GM19324 (cell line): ENCODE measurements around the gene RAMP3.
"Not testable (repeated sequence)": the region's sequence is repeated elsewhere in the genome, so short reads cannot be mapped to it uniquely, and the experiment has no call there.

Source experiments
- ATAC-seq: cut with Tn5 transposase; IDR thresholded peaks from one replicate; pipeline ENCODE4 v1.9.1; 2021; ENCODE audit warnings: mild to moderate bottlenecking, moderate library complexity; ENCODE audit not compliant: unreplicated experiment, low FRiP score

The RAMP3 gene

GRCh38 chr7:45157653-45158401, at the start of gene RAMP3:
Gene RAMP3, plus strand, starts transcription at chr7:45157791. Its CDS starts 38 bp downstream, at chr7:45157829.
- no peak for ATAC-seq

DNA sequence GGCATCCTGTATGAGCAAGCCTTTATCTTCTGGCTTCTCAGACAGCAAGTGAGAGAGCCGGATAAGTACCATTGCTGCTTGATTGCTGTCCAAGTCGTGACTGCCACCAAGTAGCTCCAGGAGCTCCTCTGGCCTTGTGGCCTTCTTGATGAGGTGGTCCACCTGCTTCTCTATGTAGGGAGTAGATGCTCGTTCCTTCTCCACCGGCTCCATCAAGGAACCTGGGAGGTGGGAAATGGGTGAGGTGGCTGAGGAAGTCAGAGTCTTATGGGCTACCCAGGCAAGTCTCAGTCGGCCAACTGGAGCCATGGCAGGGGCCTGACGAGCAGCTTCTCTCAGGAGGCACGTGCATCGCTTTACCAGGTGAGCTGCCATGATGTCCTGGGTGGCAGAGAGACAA, 48.7 kb upstream of the RAMP3 start:
- ATAC-seq: no peak

DNA sequence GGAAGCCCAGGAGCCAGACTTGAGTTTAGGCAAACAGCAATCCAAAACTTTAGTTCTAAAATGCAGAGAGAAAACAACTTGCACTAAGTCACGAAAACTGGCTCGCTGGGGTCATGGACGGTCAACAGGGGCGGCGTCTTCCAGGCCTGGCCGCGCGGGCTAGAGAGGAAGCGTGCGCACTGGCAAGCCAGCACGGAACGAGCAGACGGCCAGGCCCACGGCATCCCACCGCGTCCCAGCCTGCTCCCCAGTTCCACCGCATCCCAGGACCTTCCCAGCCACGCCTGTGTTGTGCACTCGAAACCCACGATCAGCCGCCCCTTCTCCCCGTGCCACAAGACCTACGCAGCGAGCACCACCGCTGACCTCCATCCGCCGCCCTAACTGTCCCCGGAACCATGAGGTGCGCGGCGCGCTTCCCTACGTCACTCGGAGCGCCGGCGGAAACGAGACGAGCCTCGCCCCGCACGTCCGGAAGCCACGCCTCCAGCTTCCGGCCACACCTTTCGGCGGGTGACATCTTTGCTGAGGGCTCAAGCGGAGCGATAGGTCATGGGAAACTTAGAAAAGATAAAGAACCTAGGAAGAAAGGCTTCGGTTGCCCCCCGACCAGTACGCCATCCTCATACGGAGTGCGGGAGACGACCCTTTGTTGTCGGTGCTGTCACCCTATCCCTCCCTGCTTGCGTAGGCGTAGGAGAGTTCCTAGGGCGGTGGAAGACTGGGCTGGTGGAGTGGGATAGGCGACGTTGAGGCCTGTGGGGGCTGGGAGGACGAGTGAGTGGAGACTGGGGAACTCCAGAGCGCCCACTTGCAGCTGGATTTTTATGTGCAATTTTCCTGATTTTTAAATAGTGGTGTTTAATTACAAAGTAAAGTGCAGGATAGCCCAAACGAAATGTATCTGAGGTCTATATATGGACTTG, 46.0 kb upstream of the RAMP3 start, which contains the start of gene TBRG4:
Gene TBRG4 (minus strand): TSS at position 400 of the 926 bp plus-strand sequence. CDS start 2,460 bp downstream, outside the sequence.
- peak; percentile 96 for ATAC-seq

DNA sequence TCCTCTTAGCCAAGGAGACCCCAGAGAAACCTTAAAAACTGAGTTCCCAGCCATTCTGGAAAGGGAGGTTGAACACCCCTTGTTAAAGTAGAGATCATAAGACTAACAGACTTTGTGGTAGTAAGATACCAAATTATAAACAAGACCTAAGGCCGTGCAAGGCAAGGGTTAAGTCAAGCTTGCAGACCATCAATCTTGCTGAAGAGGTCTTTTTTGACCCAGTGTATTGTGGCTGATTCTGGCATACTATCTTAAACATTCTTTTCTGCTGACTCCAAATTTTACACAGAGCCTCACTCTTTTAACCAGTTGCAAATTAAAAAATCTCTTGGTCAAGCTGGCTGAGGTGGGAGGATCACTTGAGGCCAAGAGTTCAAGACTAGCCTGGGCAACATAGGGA, 44.9 kb upstream of the RAMP3 start:
- ATAC-seq: no peak

DNA sequence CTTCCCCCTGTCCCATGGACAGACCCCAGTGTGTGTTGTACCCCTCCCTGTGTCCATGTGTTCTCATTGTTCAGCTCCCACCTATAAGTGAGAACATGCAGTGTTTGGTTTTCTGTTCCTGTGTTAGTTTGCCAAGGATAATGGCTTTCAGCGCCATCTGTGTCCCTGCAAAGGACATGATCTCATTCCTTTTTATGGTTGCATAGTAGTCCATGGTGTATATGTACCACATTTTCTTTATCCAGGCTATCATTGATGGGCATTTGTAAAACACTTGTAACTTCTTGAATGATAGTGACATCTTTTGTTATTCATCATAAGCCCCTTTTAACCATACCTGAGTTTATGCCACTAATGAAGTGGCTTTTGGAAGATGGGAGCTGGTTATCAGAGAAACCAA, 43.3 kb upstream of the RAMP3 start:
- not testable (repeated sequence) for ATAC-seq

GRCh38 chr7:45114926-45115325, 42.7 kb upstream of the RAMP3 start:
- ATAC-seq: no peak

GRCh38 chr7:45116048-45116447, 41.5 kb upstream of the RAMP3 start:
- no peak for ATAC-seq

- no peak for ATAC-seq
Observed at GRCh38 chr7:45117582-45117981, 40.0 kb upstream of the RAMP3 start.

- no peak for ATAC-seq
Observed at GRCh38 chr7:45118292-45118691, 39.3 kb upstream of the RAMP3 start.

DNA sequence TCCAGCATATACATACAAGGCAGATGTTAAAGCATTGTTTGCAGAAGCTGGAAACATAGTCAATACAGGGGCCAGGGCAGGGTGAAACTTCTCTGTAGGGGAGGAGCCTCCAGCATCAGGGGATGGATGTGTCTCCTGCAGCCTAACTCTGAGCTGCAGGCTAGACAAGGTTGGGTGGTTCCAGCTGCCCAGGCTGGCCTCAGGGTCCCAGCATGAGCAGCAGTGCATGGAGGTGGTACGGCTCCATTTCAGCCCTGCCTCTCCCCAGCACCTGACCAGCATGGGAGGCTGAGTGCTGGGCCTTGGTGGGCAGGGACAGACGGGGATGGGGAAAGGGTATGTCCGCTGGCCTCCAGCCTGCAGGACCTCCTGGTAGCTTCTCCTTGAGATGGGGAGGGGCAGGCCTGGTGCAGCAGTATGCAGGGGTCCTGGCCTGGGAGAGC, 38.7 kb upstream of the RAMP3 start:
- no peak for ATAC-seq

GRCh38 chr7:45119550-45119949, 38.0 kb upstream of the RAMP3 start:
- no peak for ATAC-seq

- no peak for ATAC-seq
Observed at GRCh38 chr7:45122975-45123860, 34.4 kb upstream of the RAMP3 start.

DNA sequence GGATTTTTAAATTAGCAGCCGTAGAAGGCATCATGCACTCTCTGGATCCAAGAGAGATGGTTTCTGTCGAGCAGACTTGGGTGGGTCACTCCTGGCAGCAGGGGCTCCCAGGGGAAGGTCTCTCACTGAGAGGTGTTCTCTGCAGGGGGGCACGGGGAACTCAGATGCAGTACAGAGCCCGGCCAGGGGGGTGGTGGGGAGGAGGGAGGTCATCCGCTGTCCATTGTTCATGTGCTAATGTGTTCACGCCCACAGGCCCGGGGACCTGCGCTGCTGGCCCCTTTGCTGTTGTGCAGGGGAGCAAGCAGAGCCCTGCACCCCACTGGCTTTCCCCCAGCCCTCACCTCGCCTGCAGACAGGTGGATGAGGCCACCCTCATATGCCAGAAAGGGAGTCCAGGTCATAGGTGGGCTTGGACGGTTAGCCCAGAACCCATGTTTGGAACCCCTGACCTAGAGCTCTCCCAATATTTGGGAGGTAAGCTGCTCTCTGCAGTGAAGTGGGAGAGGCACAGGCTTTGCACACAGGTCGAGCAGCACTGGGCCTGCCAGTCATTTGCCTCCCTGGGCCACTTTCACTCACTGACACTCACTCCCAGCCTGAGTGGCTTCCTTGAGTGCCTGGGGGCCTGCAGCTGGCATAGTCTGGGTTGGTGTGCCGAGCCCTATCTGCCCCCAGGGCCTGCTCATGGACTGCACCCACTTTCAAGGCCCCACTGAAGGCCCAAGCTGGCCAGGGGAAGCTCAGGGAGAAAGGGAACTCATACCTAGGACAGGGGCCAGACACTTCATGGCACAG, 33.5 kb upstream of the RAMP3 start:
- ATAC-seq: no peak

- no peak for ATAC-seq
Observed at GRCh38 chr7:45125193-45125904, 32.2 kb upstream of the RAMP3 start.

- ATAC-seq: no peak
Observed at GRCh38 chr7:45126201-45126600, 31.4 kb upstream of the RAMP3 start.

DNA sequence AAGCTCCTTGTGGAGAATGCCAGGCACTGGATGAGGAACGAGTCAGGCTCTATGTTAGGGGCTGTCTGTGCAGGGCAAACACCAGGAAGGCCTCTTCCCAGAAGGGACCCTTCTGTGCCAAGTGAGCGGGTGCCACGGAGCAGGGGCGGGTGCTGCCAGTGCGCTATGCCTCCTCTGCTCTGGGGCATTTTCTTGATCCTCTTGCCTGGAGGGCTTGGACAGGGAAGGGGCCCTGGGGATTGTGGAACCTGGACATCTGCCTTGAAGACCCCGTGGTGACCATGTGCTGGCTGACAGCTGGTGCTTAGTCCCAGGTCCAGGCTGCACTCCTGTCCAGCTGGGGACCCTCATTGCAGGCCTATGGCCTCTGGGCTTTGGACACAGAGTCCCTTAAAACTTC, 30.7 kb upstream of the RAMP3 start:
- ATAC-seq: no peak

- ATAC-seq: no peak
Observed at GRCh38 chr7:45129181-45129800, 28.3 kb upstream of the RAMP3 start.

- no peak for ATAC-seq
Observed at GRCh38 chr7:45129906-45130305, 27.7 kb upstream of the RAMP3 start.

- ATAC-seq: no peak
Observed at GRCh38 chr7:45130910-45131309, 26.7 kb upstream of the RAMP3 start.
